IMR-90 (cell line): Measurements from ENCODE around the gene SMCO4. TPM values are rescaled to one million over a fixed set of nuclear protein-coding genes. Genes with fewer than 3 reads are reported as not detected.

ENCODE experiments used
- ATAC-seq: fragments of 200-7000 bp; cut with Tn5 transposase; 2 replicates; pipeline ENCODE4 v1.9.1; 2020; ENCODE audit warnings: low read depth, mild to moderate bottlenecking, moderate library complexity
- BruUV-seq: library from RNA; stranded (reverse); fragments of 400-500 nt; replicated peaks from 2 replicates; lab custom pipeline; 2021; lab: Mats Ljungman, UMichigan
- CTCF ChIA-PET: fragments of 300-600 bp; formaldehyde crosslinking; extraction: SDS; loops from one replicate; lab custom pipeline; 2021; ENCODE audit warnings: antibody characterized with exemption; lab: Yijun Ruan, JAX
- POLR2A ChIA-PET: fragments of 300-600 bp; sonication (Branson Sonifier 250); formaldehyde crosslinking; loops from one replicate; lab custom pipeline; 2022; ENCODE audit warnings: antibody characterized with exemption; ENCODE audit not compliant: unreplicated experiment; lab: Charles Lee
- DNase-seq: peaks from one replicate; pipeline ENCODE4 v3.0.0; 2013
- H2AFZ ChIP-seq: replicated peaks from 2 replicates; pipeline ENCODE3; 2013; ENCODE audit warnings: low read length, mild to moderate bottlenecking; ENCODE audit not compliant: poor library complexity
- H2AK5ac ChIP-seq: 2 replicates; pipeline ENCODE4 v1.6.1; 2013; ENCODE audit warnings: low read depth, low read length, inconsistent platforms
- H2AK9ac ChIP-seq: replicated peaks from 2 replicates; pipeline ENCODE3; 2013; ENCODE audit warnings: mild to moderate bottlenecking, low read depth, low read length, moderate library complexity; ENCODE audit not compliant: poor library complexity
- H2BK120ac ChIP-seq: 2 replicates; pipeline ENCODE4 v1.6.1; 2013; ENCODE audit warnings: low read depth, low read length, inconsistent platforms
- H2BK15ac ChIP-seq: 3 replicates; pipeline ENCODE4 v1.6.1; 2013; ENCODE audit warnings: low read depth, low read length, inconsistent platforms
- H2BK20ac ChIP-seq: 2 replicates; pipeline ENCODE4 v1.6.1; 2013; ENCODE audit warnings: low read depth, mild to moderate bottlenecking, inconsistent platforms, low read length, moderate library complexity
- H2BK5ac ChIP-seq: 2 replicates; pipeline ENCODE4 v1.6.1; 2013; ENCODE audit warnings: mild to moderate bottlenecking, low read depth, low read length, inconsistent platforms; ENCODE audit not compliant: poor library complexity, severe bottlenecking
- H3K14ac ChIP-seq: replicated peaks from 2 replicates; pipeline ENCODE4 v1.6.1; 2013; ENCODE audit warnings: low read depth, low read length, inconsistent platforms
- H3K18ac ChIP-seq: 2 replicates; pipeline ENCODE4 v1.6.1; 2013; ENCODE audit warnings: low read depth, low read length, control low read depth
- H3K23ac ChIP-seq: 2 replicates; pipeline ENCODE4 v1.6.1; 2013; ENCODE audit warnings: low read depth, low read length, inconsistent platforms
- H3K27ac ChIP-seq: 2 replicates; pipeline ENCODE4 v1.5.1; 2013; ENCODE audit warnings: mild to moderate bottlenecking, control low read depth, low read length; ENCODE audit not compliant: insufficient read depth
- H3K27me3 ChIP-seq: 2 replicates; pipeline ENCODE4 v1.6.1; 2013; ENCODE audit warnings: low read length; ENCODE audit not compliant: control insufficient read depth, insufficient read depth
- H3K36me3 ChIP-seq: 2 replicates; pipeline ENCODE4 v1.6.1; 2013; ENCODE audit warnings: low read length, mixed read lengths; ENCODE audit not compliant: control insufficient read depth, insufficient read depth
- H3K4ac ChIP-seq: 2 replicates; pipeline ENCODE4 v1.6.1; 2013; ENCODE audit warnings: low read depth, low read length, inconsistent platforms
- H3K4me1 ChIP-seq: 2 replicates; pipeline ENCODE4 v1.6.1; 2013; ENCODE audit warnings: low read length, mixed read lengths; ENCODE audit not compliant: control insufficient read depth, insufficient read depth
- H3K4me2 ChIP-seq: 2 replicates; pipeline ENCODE4 v1.6.1; 2013; ENCODE audit warnings: low read depth, mild to moderate bottlenecking, control low read depth, low read length, moderate library complexity
- H3K4me3 ChIP-seq: 2 replicates; pipeline ENCODE4 v1.5.1; 2013; ENCODE audit warnings: low read depth, mild to moderate bottlenecking, control low read depth, low read length, moderate library complexity; ENCODE audit not compliant: insufficient read depth
- H3K56ac ChIP-seq: 2 replicates; pipeline ENCODE4 v1.6.1; 2013; ENCODE audit warnings: low read length, inconsistent platforms; ENCODE audit not compliant: insufficient read depth; ENCODE audit errors: extremely low read depth
- H3K79me1 ChIP-seq, 2 experiments: 2 replicates each; pipeline ENCODE4 v1.6.1; 2013; ENCODE audit warnings: low read length in 2 of 2, inconsistent platforms in 1 of 2, low read depth in 1 of 2
- H3K9ac ChIP-seq: 2 replicates; pipeline ENCODE4 v1.6.1; 2013; ENCODE audit warnings: low read depth, low read length, control low read depth
- H3K9me1 ChIP-seq: 2 replicates; pipeline ENCODE4 v1.6.1; 2013; ENCODE audit warnings: low read length, inconsistent platforms; ENCODE audit not compliant: insufficient read depth
- H3K9me3 ChIP-seq: 2 replicates; pipeline ENCODE4 v1.6.1; 2013; ENCODE audit warnings: low read length; ENCODE audit not compliant: control insufficient read depth, insufficient read depth
- H4K20me1 ChIP-seq: 2 replicates; pipeline ENCODE4 v1.6.1; 2013; ENCODE audit warnings: low read length, inconsistent platforms; ENCODE audit not compliant: insufficient read depth
- H4K5ac ChIP-seq: 2 replicates; pipeline ENCODE4 v1.6.1; 2013; ENCODE audit warnings: mild to moderate bottlenecking, low read depth, low read length, control low read depth
- H4K8ac ChIP-seq, 2 experiments: 2 replicates each; pipeline ENCODE4 v1.6.1; 2013; ENCODE audit warnings: low read depth in 2 of 2, low read length in 2 of 2, control low read depth in 1 of 2, inconsistent platforms in 1 of 2
- H4K91ac ChIP-seq: 2 replicates; pipeline ENCODE4 v1.6.1; 2013; ENCODE audit warnings: low read depth, low read length, inconsistent platforms; ENCODE audit not compliant: insufficient read depth
- BHLHE40 ChIP-seq: fragments of 150-350 bp; IDR thresholded peaks from 2 replicates; pipeline ENCODE4 v1.6.1; 2016; ENCODE audit warnings: mild to moderate bottlenecking, low read depth, low read length
- CEBPB ChIP-seq: IDR thresholded peaks from 2 replicates; pipeline ENCODE4 v1.6.1; 2012; ENCODE audit warnings: low read depth, low read length, improper control_type of control experiment
- CHD1 ChIP-seq: IDR thresholded peaks from 2 replicates; pipeline ENCODE4 v1.6.1; 2012; ENCODE audit warnings: low read depth, low read length, improper control_type of control experiment
- CTCF ChIP-seq: conservative IDR thresholded peaks from 2 replicates; pipeline ENCODE4 v1.5.1; 2012; ENCODE audit warnings: mild to moderate bottlenecking, low read depth, low read length, improper control_type of control experiment
- ELK1 ChIP-seq: fragments of 150-350 bp; IDR thresholded peaks from 2 replicates; pipeline ENCODE4 v1.6.1; 2016; ENCODE audit warnings: low read depth, mild to moderate bottlenecking, low read length, moderate library complexity, borderline replicate concordance
- FOS ChIP-seq: fragments of 150-350 bp; IDR thresholded peaks from 2 replicates; pipeline ENCODE4 v1.6.1; 2016; ENCODE audit warnings: low read depth, low read length
- MAFK ChIP-seq: IDR thresholded peaks from 2 replicates; pipeline ENCODE4 v1.6.1; 2012; ENCODE audit warnings: low read depth, low read length, improper control_type of control experiment
- MAZ ChIP-seq: IDR thresholded peaks from 2 replicates; pipeline ENCODE4 v1.6.1; 2012; ENCODE audit warnings: low read depth, mild to moderate bottlenecking, low read length, improper control_type of control experiment, moderate library complexity, borderline replicate concordance
- MXI1 ChIP-seq: IDR thresholded peaks from 2 replicates; pipeline ENCODE4 v1.6.1; 2012; ENCODE audit warnings: low read depth, mild to moderate bottlenecking, low read length, moderate library complexity, borderline replicate concordance
- NFE2L2 ChIP-seq: fragments of 150-350 bp; IDR thresholded peaks from 2 replicates; pipeline ENCODE4 v1.6.1; 2016; ENCODE audit warnings: low read depth, mild to moderate bottlenecking, low read length
- POLR2A ChIP-seq: IDR thresholded peaks from 2 replicates; pipeline ENCODE4 v1.6.1; 2012; ENCODE audit warnings: mild to moderate bottlenecking, low read depth, low read length
- RAD21 ChIP-seq: IDR thresholded peaks from 2 replicates; pipeline ENCODE4 v1.6.1; 2012; ENCODE audit warnings: low read length, improper control_type of control experiment
- RCOR1 ChIP-seq: IDR thresholded peaks from 2 replicates; pipeline ENCODE4 v1.6.1; 2012; ENCODE audit warnings: mild to moderate bottlenecking, low read length, improper control_type of control experiment; ENCODE audit not compliant: insufficient replicate concordance
- RFX5 ChIP-seq: IDR thresholded peaks from 2 replicates; pipeline ENCODE4 v1.8.0; 2012; ENCODE audit warnings: low read depth, mild to moderate bottlenecking, low read length, moderate library complexity
- SMC3 ChIP-seq: fragments of 150-350 bp; IDR thresholded peaks from 2 replicates; pipeline ENCODE4 v1.6.1; 2016; ENCODE audit warnings: low read depth, mild to moderate bottlenecking, antibody characterized with exemption, low read length, moderate library complexity
- USF2 ChIP-seq: fragments of 150-350 bp; IDR thresholded peaks from 2 replicates; pipeline ENCODE4 v1.6.1; 2017; ENCODE audit warnings: mild to moderate bottlenecking, antibody characterized with exemption, low read length, low read depth
- WGBS, 2 experiments: methylation state at CpG; one replicate each; pipeline versions ENCODE4 v1.1.5 to v1.1.7; 2013; ENCODE audit warnings: missing lambda C conversion rate in 2 of 2; ENCODE audit not compliant: insufficient read length in 1 of 2; ENCODE audit errors: extremely low coverage in 2 of 2; 5-methylcytosine and 5-hydroxymethylcytosine counted together
- dilution Hi-C: fragments of 300-500 bp; cut with HindIII; formaldehyde crosslinking; loops from one replicate; pipeline ENCODE4 v1.14.3; 2018; ENCODE audit warnings: low sequenced_read_pairs; ENCODE audit not compliant: unreplicated experiment
- in situ Hi-C: fragments of 300-500 bp; cut with MboI; formaldehyde crosslinking; loops from 3 replicates; pipeline ENCODE4 v1.14.3; 2019; ENCODE audit warnings: low sequenced_read_pairs, inconsistent platforms, mixed read lengths
- intact Hi-C: fragments of 100-400 bp; cut with micrococcal nuclease; formaldehyde crosslinking; loops from 2 replicates; pipeline ENCODE4 v1.10.0; 2022
- polyA plus RNA-seq, 3 experiments: library from polyadenylated mRNA; depleted of rRNA; stranded (reverse); fragments of >200 nt; gene quantifications; 2 replicates each; pipeline ENCODE4 v1.2.3, GENCODE V29; 2012; ENCODE audit warnings: low replicate concordance in 1 of 3
- total RNA-seq: library from RNA; depleted of rRNA; stranded (reverse); fragments of >200 nt; gene quantifications from 2 replicates; pipeline ENCODE4 v1.2.3, GENCODE V29; 2012

The SMCO4 gene
- total and polyA plus RNA-seq, 2 of the 4 experiments (the other 2 are of a cell fraction) = 2.2 to 17.7 TPM

GRCh38 chr11:93497596-93497995 is 45.6 kb downstream of the SMCO4 start:
- CTCF ChIA-PET = no interaction called here
- Histone ChIP-seq H3K56ac (no peak overlapping the region), H3K9me1 (peaks cover 4% of the 10 kb centered on the region; the same call in 1 of the 2 replicates)

More at GRCh38 chr11:93497596-93497995, 45.6 kb downstream of the SMCO4 start:
- Histone ChIP-seq H3K9ac (no peak overlapping the region), H2BK120ac (no peak overlapping the region), H2BK15ac (no peak overlapping the region), H3K9me3 (no peaks in the 10 kb centered on the region), H4K8ac (no peak overlapping the region), H3K4me3 (no peak overlapping the region), H4K5ac (no peak overlapping the region), H3K14ac (no peak overlapping the region), H3K4me2 (no peak overlapping the region), H3K27me3 (no peaks in the 10 kb centered on the region), H3K4ac (no peak overlapping the region), H3K36me3 (no peaks in the 10 kb centered on the region), H3K23ac (no peak overlapping the region), H2AFZ (no peak overlapping the region), H4K20me1 (no peaks in the 10 kb centered on the region), H3K27ac (no peak overlapping the region), H3K18ac (no peak overlapping the region), H2AK5ac (no peak overlapping the region), H2BK20ac (no peak overlapping the region), H2AK9ac (no peak overlapping the region), H2BK5ac (no peak overlapping the region), H4K91ac (no peak overlapping the region), H3K79me1 (no peaks in the 10 kb centered on the region), H3K4me1 (peaks cover 4% of the 10 kb centered on the region; the same call in 1 of the 2 replicates)
- in situ Hi-C loops (no loop called here), dilution Hi-C loops (no loop called here), intact Hi-C loops (no loop called here)
- DNase-seq (no peak), ATAC-seq (no peak)
- POLR2A ChIA-PET = no interaction called here
- BruUV-seq = no TSS peak
- TF ChIP-seq RCOR1 (no peak), CTCF (no peak), BHLHE40 (no peak), CHD1 (no peak), FOS (no peak), NFE2L2 (no peak), MAFK (no peak), POLR2A (no peak), ELK1 (no peak), MXI1 (no peak), CEBPB (no peak), USF2 (no peak), SMC3 (no peak), RAD21 (no peak), MAZ (no peak), RFX5 (no peak)
- no CpG with 5 or more reads among the region's 2 CpGs for WGBS, 2 experiments
